CD4-positive, alpha-beta T cell treated with Interleukin-6 at 100 ng/mL for 8 hours (primary cell): ENCODE results near the gene ZBTB20.

Experiments
- DNase-seq: peaks from one replicate; pipeline ENCODE4 v3.0.0-alpha.2; 2020; ENCODE audit warnings: mixed read lengths, low spot score

ZBTB20 gene

DNA sequence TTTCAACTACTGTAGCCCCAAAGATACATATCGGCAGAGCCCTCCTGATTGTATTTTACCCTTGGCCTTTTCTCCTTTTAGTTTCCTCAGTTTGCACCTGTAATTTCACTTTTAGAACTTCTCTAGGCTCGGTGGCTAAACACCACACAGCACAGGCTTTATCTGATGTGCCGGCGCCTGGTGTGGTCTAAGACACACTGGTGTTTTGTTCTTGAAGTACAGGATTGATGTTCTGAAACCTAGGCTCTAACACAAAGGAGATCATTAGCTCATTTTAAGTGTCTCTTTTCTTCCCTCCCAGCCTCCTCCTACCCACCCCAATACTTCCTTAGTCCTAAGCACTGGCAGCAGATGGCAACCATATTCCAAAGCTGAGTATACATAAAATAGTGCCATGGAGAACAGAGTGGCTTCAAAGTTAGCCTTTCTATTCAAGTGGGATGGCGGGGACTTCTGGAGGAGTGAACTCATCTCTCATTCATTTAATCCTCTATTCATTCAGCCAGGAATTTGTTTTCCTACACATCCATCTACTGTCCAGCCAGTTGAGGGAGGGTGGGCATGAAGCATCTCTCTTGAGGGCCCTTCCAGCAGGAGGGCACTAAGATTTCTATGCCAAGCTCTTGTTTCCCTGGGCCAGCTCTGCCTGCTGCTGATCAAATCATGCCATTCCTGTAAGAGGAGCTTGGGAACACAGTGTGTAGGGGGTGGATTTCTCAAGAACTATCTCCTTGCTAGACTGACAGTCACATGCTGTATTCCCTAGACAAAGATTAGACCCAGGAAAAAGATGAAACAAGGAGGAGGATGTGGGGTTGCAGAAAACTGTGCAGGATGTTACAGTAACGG lies 782.1 kb downstream of the ZBTB20 start:
- DNase-seq, result no peak

GRCh38 chr3:114363554-114364202 lies 783.4 kb downstream of the ZBTB20 start:
- DNase-seq, result no peak

DNA sequence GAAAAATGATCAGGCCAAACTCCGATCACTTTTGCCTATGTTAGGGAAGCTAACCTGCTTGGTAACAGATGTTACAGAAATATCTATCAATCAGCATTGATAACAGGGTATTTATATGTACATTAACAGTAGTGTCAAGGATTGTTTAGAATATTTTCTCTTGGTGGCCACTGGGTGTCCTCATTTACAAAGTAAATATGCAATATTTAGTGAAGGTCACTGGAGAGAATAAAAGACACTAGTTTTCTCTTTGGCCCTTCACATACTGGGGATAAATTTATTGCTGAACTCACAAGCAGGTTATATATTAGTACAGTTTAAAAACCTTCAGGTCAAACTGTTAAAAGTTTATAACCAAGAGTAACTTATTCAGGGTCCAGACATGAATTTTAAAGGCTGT lies 784.3 kb downstream of the ZBTB20 start:
- DNase-seq, result no peak

DNA sequence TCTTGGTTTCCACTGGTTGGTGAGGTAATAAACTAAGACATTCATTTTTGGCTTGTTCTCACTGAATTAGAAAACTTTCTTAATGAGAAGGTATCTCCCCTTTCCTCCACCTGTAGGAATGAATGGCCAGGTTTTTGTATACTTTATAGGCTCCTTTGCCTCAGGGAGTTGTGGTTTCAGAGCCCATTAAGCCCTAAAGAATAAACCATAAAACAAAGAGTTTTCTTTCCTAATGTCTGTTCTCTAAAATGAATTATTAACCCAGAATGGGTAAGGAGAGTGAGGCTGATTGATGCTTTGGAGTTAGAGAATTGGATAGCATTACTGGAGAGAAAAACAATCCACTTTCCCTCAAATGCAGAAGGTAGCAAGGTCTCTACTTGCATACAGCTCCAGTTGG lies 785.7 kb downstream of the ZBTB20 start:
- no peak for DNase-seq

DNA sequence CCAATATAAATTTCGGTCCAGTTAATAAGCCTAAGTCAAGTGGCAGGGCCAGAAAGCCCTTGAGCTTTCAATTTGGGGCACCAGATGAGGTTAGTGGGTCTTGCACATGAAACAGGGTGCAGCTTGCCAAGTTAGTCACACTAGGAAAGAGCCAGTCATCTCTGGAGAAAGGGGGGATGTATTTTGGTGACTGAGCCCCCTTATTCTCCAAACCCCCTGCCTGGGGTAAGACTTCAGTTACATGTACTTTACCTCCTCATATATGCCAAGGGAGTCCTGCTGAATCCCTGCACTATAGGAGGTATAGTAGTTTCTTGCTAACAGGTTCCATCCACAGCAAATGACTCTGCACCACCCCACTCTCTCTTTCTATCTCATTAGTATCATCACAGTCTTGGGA lies 790.6 kb downstream of the ZBTB20 start:
- DNase-seq, result no peak

DNA sequence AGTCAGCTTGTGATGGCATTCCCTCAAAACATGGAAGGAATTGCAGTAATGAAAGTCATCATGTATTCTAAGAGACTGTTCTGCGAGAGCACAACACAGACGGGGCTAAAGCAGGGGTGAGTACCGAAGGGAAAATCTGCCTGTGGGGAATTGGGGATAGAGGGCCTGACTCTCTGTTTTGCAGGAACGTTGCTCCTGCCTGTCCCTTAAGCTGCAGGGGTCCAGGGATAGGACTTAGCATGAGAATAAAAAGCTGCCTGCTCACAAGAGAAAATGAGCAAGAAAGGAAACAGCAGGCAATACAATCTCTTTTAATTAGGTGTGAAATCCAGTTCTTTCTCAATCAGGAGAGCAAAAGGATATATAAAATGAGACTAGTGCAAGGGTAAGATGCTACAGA lies 791.0 kb downstream of the ZBTB20 start:
- no peak for DNase-seq

DNA sequence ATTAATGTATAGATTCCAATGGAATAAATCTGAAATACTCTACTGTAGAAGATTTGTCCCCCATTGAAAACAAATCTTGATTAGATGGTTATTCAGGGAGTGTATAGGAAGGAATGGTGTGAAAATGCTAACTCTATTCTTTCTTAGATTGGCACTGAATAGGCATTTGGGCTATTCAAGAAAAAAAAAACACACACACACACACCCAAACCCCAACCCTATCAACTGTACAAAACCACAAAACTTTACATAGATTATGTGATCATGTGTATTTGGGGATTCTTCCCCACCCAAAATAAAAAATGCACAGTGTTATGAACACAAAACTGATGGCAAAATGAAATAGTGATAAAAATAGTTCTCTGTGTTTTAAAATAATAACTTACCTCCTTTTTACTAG lies 791.4 kb downstream of the ZBTB20 start:
- no peak for DNase-seq

DNA sequence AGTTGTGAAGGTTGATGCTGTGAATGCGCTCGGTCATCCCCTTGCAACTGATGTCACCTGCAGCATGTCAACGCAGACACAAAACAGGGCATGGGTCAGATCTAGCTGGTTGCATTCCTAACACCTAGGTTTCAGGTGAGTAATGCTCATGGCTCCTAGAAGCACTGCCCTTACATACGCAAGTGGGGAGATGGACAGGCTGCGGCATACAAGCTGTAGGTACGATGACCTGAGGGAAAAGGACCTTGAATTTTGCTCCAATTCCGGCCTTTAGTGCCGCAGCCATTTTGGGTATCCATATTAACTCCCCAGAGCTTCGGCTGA lies 795.3 kb downstream of the ZBTB20 start:
- DNase-seq, result no peak

- no peak for DNase-seq
These were observed 795.8 kb downstream of the ZBTB20 start for GRCh38 chr3:114351123-114351821.

GRCh38 chr3:114350690-114351089 lies 796.4 kb downstream of the ZBTB20 start:
- no peak for DNase-seq

GRCh38 chr3:114350271-114350670 lies 796.8 kb downstream of the ZBTB20 start:
- DNase-seq, result no peak

GRCh38 chr3:114344492-114344891 lies 802.6 kb downstream of the ZBTB20 start:
- DNase-seq, result no peak

DNA sequence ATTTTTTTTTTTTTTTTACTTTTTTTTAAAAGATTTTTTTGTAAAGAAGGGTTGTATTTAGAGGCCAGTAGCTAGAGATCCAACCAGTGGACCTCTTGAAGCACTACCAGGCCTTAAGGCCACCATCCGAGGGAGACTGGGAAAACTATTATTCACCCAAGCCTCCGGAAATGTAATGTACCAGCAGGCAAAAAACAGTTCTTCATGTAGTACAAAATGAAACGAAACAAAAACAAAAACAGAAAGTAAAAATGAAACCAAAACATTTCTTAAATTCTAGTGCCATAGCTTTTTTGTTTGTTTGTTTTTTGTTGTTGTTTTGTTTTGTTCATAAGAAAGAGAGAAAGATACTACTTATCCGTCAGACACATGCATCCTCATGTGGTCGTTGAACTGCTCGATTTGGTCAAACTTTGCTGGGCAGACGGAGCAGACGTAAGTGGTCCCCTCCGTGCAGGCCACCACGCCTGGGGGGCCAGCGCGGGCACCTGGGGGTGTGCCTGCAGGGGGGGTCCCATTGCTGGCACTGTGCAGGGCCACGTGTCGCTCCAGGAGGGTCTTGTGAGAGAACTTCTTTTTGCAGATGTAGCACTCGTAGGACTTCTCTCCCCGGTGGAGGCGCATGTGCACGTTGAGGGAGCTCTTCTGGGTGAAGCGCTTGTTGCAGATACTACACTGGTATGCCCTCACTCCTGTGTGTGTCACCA lies 808.3 kb downstream of the ZBTB20 start:
- DNase-seq, result no peak

DNA sequence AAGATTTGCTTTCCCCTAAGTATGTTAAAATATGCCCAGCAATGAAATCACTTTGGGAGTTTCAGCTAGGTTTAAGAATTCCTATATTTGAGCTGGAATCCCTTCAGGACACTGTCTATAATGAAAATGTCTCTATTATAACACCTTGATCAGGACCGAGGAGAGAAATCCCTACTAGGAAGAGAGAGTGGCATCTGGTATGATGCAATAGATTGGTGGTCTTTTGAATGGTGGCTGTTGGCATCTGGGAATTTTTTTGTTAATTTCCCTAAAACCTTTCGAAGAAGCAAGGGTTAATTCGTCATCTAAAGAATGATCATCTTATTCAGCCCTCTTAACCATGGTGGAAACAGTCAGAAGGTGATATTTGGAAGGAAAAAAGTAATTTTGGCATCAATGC lies 810.2 kb downstream of the ZBTB20 start:
- no peak for DNase-seq

DNA sequence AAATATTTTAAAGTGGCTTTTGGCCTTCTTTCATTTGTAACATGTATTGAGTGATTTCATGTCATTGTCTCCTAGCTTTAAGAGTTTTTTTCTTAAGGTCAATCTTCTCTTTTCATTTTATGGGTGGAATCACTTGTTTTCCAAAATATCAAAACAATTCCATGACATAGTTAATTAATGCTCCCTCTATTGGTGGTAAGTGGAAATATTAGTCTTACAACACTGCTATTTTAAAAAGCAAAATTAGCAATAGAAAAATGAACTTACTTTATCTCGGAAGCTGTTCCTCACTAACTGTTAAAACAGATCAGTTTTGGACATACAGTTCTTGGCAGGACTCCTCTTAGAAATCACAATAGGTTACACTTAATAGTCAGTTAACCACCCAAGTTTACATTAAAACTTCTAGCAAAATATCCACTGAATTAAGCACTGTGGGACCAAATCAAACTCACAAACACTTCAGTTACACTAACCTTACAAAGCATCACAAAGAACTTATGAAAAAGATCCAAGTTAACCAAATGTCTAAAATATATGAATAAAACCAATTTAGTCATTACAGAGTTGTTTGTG lies 810.9 kb downstream of the ZBTB20 start:
- no peak for DNase-seq

DNA sequence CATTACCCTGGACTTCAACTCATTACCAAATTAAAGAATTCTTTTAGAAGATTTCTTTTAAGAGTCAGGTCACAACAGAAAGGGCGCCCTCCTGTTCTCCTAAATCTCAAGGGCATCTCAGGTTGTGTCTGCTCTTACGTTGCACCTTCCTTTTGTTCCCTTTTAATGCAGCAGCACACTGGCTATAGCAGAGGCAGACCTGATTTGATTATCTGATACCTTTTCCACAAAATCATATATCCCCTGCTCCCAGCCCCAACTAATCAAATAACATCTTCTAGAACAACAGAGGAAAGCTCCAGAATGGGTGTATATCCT lies 813.2 kb downstream of the ZBTB20 start:
- no peak for DNase-seq

DNA sequence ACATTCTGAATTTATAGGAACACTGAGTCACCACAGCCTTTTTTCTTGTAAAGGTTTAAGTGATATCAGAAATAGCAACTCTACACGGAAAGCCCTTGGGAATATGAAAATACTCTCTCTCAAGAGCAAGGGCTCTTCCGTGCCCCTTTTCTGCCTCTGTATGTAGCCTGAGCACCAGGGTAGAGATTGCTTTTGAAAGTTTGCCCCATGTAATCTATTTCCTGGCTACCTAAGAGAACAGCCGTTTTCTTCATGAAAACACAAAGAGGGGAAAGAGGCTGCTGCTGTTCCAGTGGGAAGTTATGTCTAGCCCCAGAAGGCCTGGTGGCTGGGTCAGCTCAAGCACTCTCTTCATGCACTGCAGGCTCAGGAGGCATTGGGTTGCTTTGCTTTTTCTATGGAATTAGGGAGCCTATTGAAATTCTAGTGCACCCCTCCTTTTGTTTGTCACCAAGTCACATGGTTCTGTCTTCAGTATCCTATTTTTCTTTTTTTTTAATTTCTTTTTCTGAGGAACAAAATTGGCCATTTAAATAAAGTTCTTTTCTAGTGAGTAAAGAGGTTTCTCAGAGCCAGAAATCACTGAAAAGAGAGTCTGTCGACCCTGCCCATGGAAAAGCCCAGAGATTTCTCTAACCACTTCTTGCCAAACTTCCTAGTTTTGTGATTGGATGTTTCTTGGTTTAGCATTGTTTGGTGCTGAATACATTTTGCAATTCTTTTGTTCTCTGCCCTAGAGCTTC lies 813.7 kb downstream of the ZBTB20 start:
- DNase-seq, result no peak

GRCh38 chr3:114332342-114333179 lies 814.5 kb downstream of the ZBTB20 start:
- no peak for DNase-seq

GRCh38 chr3:114331710-114332109 lies 815.4 kb downstream of the ZBTB20 start:
- DNase-seq, result no peak

DNA sequence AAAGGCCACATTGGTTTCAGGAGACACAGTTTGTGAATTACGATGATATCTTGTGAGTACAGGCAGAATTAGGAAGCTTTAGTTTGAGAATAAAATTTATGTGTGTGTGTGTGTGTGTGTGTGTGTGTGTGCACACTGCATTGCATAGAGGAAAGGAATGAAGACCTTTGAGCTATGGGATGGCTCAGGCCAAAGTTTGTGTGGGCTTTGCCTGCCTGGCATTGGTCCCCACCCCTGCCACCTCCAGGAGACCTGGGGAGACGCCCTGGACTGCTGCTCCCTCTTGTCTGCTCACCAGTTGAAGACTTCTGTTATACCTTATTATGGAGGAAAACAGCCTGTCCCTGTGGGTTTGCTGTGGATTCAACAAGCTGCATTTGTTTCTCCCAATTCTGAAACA lies 816.1 kb downstream of the ZBTB20 start:
- no peak for DNase-seq

GRCh38 chr3:114329823-114330222 lies 817.3 kb downstream of the ZBTB20 start:
- no peak for DNase-seq
